C4-2B (cell line): ENCODE data around the gene CCDC92.

ENCODE experiments used
- H3K27ac ChIP-seq: fragments of 450-650 bp; 2 replicates; pipeline ENCODE4 v1.5.1; 2017
- CTCF ChIP-seq: fragments of 450-650 bp; conservative IDR thresholded peaks from 2 replicates; pipeline ENCODE4 v1.5.1; 2017; ENCODE audit warnings: mild to moderate bottlenecking
- ZFX ChIP-seq: fragments of 450-650 bp; IDR thresholded peaks from 2 replicates; pipeline ENCODE4 v1.6.1; 2017

The CCDC92 gene

DNA sequence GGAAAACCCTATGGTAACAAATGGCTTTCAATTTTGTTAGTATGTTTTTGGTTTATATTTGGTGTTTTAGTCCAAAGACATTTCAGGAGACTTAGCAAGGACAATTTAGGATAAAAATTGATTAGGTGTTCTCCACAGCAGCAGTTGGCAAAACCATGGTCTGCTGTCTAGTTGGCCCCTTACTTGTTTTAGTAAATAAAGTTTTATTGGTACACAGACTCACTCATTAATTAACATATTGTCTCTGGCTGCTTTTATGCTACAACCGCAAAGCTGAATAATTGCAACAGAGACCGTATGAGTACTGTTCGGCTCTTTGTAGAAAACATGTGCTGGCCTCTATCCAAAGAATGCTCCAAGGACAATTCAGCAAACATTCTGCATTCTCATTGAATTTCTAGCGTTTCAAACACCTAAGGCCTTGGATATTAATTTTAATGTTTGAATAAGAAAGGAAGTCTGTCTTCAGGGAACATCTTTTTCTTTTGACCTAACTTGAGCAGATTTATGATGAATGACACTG lies 77.7 kb downstream of the CCDC92 start:
- no peak overlapping the region for H3K27ac ChIP-seq
- no peak for TF ChIP-seq ZFX
- TF ChIP-seq CTCF, result no peak

GRCh38 chr12:123893276-123893675 lies 79.4 kb downstream of the CCDC92 start:
- H3K27ac ChIP-seq, result no peak overlapping the region
- no peak for TF ChIP-seq CTCF
- no peak for TF ChIP-seq ZFX

DNA sequence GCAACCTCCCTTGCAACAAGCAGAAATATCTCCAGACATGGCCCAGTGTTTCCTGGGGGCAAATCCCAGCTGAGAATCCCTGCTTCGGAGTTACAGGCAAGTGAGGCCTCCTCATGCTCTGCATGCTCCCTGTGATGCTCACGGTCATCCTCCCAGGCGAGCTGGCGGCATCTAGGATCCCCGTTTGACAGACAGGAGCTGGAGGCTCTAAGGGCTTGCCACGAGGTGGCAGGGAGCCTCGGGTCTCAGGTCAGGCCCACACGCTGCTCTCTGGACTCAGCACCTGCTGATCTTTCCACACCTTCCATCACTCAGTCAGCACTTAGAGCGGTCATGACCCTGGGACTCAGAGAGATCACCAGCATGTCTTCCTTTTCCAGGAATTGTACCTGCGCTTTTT lies 79.8 kb downstream of the CCDC92 start:
- H3K27ac ChIP-seq, result no peak overlapping the region
- TF ChIP-seq CTCF (no peak), ZFX (no peak)

GRCh38 chr12:123892180-123892559 lies 80.5 kb downstream of the CCDC92 start:
- no peak overlapping the region for H3K27ac ChIP-seq
- TF ChIP-seq ZFX, result no peak
- no peak for TF ChIP-seq CTCF

- no peak overlapping the region for H3K27ac ChIP-seq
- TF ChIP-seq ZFX (no peak), CTCF (no peak)
These were observed 81.0 kb downstream of the CCDC92 start for GRCh38 chr12:123891516-123892179.

DNA sequence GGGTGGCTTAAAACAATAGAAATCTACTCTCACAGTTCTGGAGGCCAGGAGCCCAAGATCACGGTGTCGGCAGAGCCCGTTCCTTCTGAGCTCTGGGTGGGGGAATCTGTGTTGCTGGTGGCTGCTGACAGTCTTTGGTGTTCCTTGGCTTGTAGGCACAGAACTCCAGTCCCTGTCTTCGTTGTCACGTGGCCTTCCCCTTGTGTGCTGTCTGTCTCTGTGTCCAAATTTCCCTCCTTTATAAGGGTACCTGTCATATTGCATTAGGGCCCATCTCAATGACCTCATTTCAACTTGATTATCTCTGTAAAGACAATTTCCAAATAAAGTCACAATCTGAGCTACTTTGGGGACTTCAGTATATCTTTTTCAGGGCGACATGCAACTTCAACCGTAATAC lies 81.6 kb downstream of the CCDC92 start:
- no peak overlapping the region for H3K27ac ChIP-seq
- TF ChIP-seq CTCF (no peak), ZFX (no peak)

GRCh38 chr12:123890536-123890902 lies 82.1 kb downstream of the CCDC92 start:
- TF ChIP-seq ZFX (no peak), CTCF (no peak)

More at GRCh38 chr12:123890536-123890902, 82.1 kb downstream of the CCDC92 start:
- H3K27ac ChIP-seq, result no peak overlapping the region
